ENCODE measurements around the gene CRACDL. TPM values are rescaled to one million over a fixed set of nuclear protein-coding genes. Genes with fewer than 3 reads are reported as not detected.
A peak's percentile ranks its signal among the peaks of the same experiment; 100 is the strongest.
"Not testable (repeated sequence)": the region's sequence is repeated elsewhere in the genome, so short reads cannot be mapped to it uniquely, and the experiment has no call there.

Gene CRACDL
- total RNA-seq, 4 donors from 2014 or later: 10.9 to 22.6 (median 14.0) TPM

- no peak for DNase-seq (ENCODE audit: low spot score in 2 of 2)
- intact Hi-C loops (cut with DNase I; ENCODE audit: low total_unique reads): no loop called here
- no peak for TF ChIP-seq CTCF (IDR thresholded peaks at IDR 0.05)
- no peak for TF ChIP-seq POLR2A (IDR thresholded peaks at IDR 0.05)
- H3K4me3 ChIP-seq (ENCODE audit: low read depth, poor library complexity, severe bottlenecking): no peak overlapping the region
- 64 to 67% methylated on average over 2 of the region's 2 CpGs for WGBS, 2 donors
These were observed 176.7 kb downstream of the CRACDL start for GRCh38 chr2:98759338-98759737.

DNA sequence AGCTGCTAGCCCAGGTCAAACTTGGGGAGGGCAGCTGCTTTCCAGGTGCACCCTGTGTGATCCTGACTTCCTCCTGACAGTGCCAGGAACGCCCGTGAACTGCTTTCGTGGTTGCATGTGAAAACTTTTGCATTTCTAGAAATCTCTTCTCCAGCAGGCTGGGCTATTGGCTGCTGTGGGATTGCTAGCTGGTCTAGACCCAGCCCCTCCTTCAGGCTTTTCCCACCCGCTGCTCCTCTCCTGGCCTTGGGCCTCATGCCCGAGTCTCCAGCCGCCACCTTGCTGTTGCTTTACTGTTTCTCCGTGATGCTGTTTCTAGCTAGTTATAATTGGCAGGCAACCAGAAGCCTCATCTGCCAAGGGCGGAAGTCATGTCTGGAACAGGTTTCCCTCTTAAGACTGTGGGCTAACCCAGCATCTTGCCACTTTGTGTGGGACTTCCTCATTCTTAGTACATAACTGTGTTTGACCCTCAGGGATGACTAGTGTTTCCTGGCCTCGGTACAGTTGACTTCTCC, 178.1 kb downstream of the CRACDL start:
- DNase-seq (ENCODE audit: low spot score in 2 of 2): peak; percentile 80 to 89
- TF ChIP-seq CTCF (IDR thresholded peaks at IDR 0.05) (no peak), POLR2A (IDR thresholded peaks at IDR 0.05) (no peak)
- intact Hi-C loops (cut with DNase I; ENCODE audit: low total_unique reads): no loop called here
- H3K4me3 ChIP-seq (ENCODE audit: low read depth, poor library complexity, severe bottlenecking): no peak overlapping the region
- 4 to 10% methylated on average over 9 of the region's 9 CpGs for WGBS, 2 donors

GRCh38 chr2:98753801-98754200, 182.2 kb downstream of the CRACDL start:
- TF ChIP-seq CTCF (IDR thresholded peaks at IDR 0.05): no peak
- no peak for TF ChIP-seq POLR2A (IDR thresholded peaks at IDR 0.05)
- intact Hi-C loops (cut with DNase I; ENCODE audit: low total_unique reads): no loop called here
- no peak overlapping the region for H3K4me3 ChIP-seq (ENCODE audit: low read depth, poor library complexity, severe bottlenecking)
- DNase-seq (ENCODE audit: low spot score in 2 of 2): no peak

- intact Hi-C loops (cut with DNase I; ENCODE audit: low total_unique reads); H3K4me3 ChIP-seq (ENCODE audit: low read depth, poor library complexity, severe bottlenecking); DNase-seq (ENCODE audit: low spot score in 2 of 2): not testable (repeated sequence)
- WGBS, 2 donors: 84 to 88% methylated on average over 4 of the region's 4 CpGs
These were observed 183.3 kb downstream of the CRACDL start for GRCh38 chr2:98752711-98753110.

GRCh38 chr2:98751748-98752147, 184.3 kb downstream of the CRACDL start:
- WGBS, 2 donors: 93 to 96% methylated on average over 1 of the region's 1 CpG
- intact Hi-C loops (cut with DNase I; ENCODE audit: low total_unique reads): no loop called here
- TF ChIP-seq CTCF (IDR thresholded peaks at IDR 0.05): no peak
- TF ChIP-seq POLR2A (IDR thresholded peaks at IDR 0.05): no peak
- no peak overlapping the region for H3K4me3 ChIP-seq (ENCODE audit: low read depth, poor library complexity, severe bottlenecking)
- DNase-seq (ENCODE audit: low spot score in 2 of 2): no peak

DNA sequence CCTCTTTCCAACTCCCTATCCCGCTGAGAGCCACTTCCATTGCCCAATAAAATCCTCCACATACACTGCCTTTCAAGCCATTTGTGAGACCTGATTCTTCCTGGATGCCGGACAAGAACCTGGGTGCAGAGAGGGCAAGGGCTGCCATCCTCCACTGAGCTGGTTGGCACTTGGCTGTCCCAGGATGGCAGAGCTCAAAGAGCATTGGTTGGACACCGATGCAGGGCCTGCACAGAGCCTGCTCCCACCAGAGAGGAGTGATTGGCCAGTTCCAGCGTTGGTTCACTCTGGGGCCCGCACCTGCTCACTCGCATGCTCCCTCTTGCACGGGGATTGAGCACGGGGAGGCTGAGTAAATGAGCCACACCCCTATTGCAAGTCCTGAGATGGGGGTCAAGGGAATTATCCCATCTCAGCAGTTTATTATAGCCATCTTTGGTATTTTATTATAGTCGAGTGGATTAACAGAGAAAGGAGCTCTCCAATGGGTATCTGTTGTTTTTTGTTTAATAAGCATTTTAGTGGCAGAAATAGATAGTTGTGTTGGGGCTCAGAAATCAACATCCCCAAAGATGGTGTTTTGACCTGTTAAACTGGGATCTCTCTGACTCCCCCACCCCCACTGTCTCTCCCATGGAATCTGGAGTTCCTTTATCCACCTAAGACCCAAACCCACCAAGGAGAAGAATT, 185.3 kb downstream of the CRACDL start:
- 93 to 95% methylated on average over 9 of the region's 9 CpGs for WGBS, 2 donors
- intact Hi-C loops (cut with DNase I; ENCODE audit: low total_unique reads): no loop called here
- H3K4me3 ChIP-seq (ENCODE audit: low read depth, poor library complexity, severe bottlenecking): no peak overlapping the region
- DNase-seq (ENCODE audit: low spot score in 2 of 2): no peak
- TF ChIP-seq CTCF (IDR thresholded peaks at IDR 0.05) (no peak), POLR2A (IDR thresholded peaks at IDR 0.05) (no peak)
